ENCODE measurements around the gene LPCAT1. TPM values are rescaled to one million over a fixed set of nuclear protein-coding genes. Genes with fewer than 3 reads are reported as not detected.
"Not testable (repeated sequence)": the region's sequence is repeated elsewhere in the genome, so short reads cannot be mapped to it uniquely, and the experiment has no call there.

LPCAT1 gene
- total RNA-seq, 1 donor from 2014 or later, result 74.8 TPM

DNA sequence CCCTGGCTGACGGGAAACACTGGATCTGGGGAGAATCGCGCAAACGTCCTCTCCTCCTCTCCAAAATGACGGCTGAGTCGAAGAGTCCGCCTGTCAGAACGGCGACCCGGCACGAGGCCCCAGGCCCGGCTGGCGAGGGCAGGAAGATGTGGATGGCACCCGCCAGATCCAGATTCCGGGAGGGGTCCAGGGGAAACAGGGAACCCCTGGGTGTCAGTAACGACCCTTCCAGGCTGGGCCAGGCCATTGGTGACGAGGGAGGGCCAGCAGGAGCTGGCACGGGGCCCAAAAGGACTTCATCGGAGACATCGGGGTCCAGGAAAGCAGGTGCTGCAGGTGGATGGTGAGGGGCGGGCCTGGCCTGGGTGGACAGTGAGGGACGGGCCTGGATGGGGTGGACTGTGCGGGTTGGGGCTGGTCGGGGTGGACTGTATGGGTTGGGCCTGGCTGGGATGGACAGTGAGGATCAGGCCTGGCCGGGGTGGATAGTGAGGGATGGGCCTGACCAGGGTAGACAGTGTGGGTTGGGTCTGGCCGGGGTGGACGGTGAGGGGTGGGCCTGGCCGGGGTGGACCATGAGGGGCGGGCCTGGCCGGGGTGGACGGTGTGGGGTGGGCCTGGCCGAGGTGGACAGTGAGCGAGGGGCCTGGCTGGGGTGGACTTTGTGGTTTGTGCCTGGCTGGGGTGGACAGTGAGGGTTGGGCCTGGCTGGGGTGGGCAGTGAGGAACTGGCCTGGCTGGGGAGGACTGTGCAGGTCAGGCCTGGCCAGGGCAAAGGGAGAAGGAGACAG lies 92.5 kb downstream of the LPCAT1 start:
- intact Hi-C loops (cut with micrococcal nuclease), result no loop called here

- intact Hi-C loops (cut with micrococcal nuclease), result no loop called here
Observed at GRCh38 chr5:1430121-1430795, 93.5 kb downstream of the LPCAT1 start.

DNA sequence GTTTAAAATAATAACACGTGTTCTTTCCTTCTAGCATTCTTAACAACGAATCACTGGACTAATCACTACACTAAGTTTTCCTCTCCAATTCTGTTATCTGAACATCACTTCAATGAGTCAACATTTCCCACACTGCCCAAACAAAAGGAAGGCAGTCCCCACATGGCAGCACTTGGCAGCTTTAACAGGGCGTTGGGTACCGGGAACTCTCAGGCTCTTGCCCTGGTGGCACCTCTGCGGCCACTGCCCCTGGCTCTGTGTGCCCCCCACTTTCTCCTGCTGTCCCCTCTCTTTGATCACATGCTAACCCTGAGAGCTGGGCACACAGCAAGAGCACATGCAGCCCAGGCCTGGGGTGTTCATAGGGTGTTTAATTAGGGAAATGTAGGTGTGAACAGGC lies 94.3 kb downstream of the LPCAT1 start:
- intact Hi-C loops (cut with micrococcal nuclease), result no loop called here

GRCh38 chr5:1429066-1429465 lies 94.7 kb downstream of the LPCAT1 start:
- intact Hi-C loops (cut with micrococcal nuclease), result no loop called here

- intact Hi-C loops (cut with micrococcal nuclease), result no loop called here
Observed at GRCh38 chr5:1428107-1428506, 95.7 kb downstream of the LPCAT1 start.

- intact Hi-C loops (cut with micrococcal nuclease), result no loop called here
Observed at GRCh38 chr5:1424716-1425115, 99.0 kb downstream of the LPCAT1 start.

GRCh38 chr5:1423901-1424603 lies 99.7 kb downstream of the LPCAT1 start:
- intact Hi-C loops (cut with micrococcal nuclease), result no loop called here

DNA sequence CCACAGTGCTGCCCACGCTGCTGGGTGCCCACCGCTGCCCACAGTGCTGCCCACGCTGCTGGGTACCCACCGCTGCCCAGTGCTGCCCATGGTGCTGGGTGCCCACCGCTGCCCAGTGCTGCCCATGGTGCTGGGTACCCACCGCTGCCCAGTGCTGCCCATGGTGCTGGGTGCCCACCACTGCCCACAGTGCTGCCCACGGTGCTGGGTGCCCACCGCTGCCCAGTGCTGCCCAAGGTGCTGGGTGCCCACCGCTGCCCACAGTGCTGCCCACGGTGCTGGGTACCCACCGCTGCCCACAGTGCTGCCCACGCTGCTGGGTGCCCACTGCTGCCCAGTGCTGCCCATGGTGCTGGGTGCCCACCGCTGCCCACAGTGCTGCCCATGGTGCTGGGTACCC lies 101.2 kb downstream of the LPCAT1 start:
- intact Hi-C loops (cut with micrococcal nuclease), result not testable (repeated sequence)

- intact Hi-C loops (cut with micrococcal nuclease), result no loop called here
Observed at GRCh38 chr5:1421521-1422341, 102.0 kb downstream of the LPCAT1 start.

- intact Hi-C loops (cut with micrococcal nuclease), result no loop called here
Observed at GRCh38 chr5:1420211-1421195, 103.3 kb downstream of the LPCAT1 start.

DNA sequence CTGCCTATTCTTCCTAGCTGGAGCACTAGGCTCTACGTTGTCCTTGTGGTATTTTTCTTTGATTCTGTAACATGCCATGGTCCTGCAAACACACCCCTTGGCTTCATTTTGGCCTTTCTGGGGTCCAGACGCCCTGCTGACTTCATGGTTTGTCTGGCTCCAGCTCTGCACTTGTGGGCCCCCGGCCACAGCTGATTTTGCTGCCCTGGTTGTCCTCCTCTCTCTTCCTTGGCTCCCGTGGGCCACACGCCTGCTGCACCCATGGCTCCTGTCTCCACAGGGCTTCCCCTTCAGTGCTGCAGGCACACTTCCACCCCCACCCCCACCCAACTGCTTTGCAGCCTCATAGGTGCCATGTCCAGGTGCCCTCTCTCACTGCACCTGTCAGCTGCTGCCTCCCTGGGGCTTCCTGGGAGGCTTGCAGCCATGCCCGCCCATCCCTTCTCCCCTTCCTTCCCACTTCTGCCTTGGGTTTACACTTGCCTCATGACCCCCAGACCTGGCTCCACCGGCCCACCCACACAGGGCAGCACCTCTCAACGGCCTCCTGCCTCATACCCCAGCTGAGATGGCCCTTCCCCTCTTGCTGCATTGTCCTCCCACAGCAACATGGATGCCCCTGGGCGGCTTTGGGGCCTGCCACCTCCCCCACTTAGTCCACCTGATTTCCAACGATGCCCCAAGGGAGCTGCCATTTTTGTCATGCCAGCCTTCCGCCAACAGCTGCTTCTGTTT lies 104.1 kb downstream of the LPCAT1 start:
- intact Hi-C loops (cut with micrococcal nuclease), result no loop called here

DNA sequence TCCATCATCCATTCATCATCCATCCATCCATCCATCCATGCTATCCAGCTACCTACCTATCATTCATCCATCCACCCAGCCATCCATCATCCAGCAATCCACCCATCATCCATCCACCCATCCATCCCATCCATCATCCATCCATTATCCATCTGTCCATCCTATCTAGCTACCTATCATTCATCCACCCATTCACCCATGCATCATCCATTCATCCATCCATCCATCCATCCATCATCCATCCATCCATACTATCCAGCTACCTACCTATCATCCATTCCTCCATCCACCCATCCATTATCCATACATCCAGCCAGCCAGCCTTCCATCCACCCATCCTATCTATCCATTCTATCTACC lies 104.9 kb downstream of the LPCAT1 start:
- intact Hi-C loops (cut with micrococcal nuclease), result no loop called here

- intact Hi-C loops (cut with micrococcal nuclease), result no loop called here
Observed at GRCh38 chr5:1418238-1418920, 105.4 kb downstream of the LPCAT1 start.

DNA sequence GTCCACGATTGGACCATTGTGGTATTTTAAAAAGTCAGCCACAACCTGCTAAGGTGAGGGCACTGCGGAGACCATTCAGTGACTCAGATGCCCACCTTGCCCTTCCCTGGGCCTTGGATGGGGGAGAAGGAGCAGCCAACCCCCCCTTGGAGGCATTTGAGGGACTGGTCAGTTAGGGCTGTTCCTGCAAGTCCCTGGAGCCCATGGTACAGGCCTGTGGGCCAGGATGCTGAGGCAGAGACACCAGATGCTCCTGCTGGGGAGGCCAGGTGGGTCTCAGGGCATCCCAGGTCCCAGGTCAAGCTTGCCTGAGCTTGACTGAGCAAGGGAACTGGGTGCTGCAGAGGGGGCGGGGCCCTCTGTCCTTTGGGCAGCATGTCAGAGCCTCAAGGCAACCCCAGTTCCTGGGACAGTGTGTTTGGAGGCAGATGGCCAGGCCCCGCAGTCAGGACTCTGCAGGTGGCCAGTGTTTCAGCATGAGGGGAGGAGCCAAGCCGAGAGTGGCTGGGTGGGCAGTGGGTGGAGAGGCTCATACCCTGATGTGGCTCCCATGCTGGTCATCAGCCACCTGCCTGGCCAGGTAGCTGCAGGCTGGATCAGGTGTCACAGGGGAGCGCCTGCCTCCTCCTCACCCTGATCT lies 106.1 kb downstream of the LPCAT1 start:
- intact Hi-C loops (cut with micrococcal nuclease), result no loop called here

DNA sequence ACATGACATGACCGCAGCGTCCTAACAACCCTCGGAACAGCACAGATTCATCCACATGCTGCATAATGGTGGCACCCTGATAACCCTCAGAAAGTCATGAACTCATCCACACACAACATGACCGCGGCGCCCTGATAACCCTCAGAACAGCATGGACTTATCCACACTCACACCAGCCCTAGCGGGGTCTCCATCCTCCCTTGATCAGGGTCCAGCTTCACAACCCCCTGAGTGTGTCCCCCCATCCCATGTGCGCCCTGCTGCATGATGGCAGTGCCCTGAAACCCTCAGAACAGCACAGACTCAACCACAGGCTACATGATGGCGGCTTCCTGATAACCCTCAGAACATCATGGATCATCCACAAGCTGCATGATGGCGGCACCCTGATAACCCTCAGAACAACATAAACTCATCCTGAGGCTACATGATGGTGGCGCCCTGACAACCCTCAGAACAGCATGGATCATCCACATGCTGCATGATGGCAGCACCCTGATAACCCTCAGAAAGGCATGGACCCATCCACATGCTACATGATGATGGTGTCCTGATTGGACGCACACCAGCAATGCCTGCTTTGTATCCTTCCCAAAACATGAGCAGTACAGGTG lies 106.8 kb downstream of the LPCAT1 start:
- intact Hi-C loops (cut with micrococcal nuclease), result no loop called here

- intact Hi-C loops (cut with micrococcal nuclease), result no loop called here
Observed at GRCh38 chr5:1415626-1416360, 108.0 kb downstream of the LPCAT1 start.

DNA sequence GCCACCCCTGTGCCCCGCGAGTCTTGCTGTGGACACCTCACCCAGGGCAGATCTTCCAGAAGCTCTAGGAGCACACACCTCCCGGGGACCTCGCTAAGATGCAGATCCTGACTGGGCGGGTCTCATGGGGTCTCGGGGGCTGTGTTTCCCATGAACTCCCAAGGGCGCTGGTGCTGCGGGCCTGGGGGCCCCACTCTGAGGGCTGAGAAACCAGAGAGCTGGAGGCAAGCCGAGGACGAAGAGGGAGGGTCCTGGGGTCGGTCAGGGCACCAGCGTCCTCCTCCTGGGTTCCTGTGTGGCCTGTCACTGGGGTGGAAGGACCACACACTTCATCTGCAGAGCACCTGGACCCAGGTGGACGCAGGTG lies 108.7 kb downstream of the LPCAT1 start:
- intact Hi-C loops (cut with micrococcal nuclease), result no loop called here

All from T-helper 1 cell treated with Interleukin-12 subunit alpha and Interleukin-12 subunit beta and Interleukin-4 antibody, amounts not matched to agents 30 ng/mL and 1 ng/mL, for 36 hours (primary cell).